ENCODE results near the gene CCDC32.

GRCh38 chr15:40598126-40598525 lies 33.3 kb upstream of the CCDC32 start:
- TF ChIP-seq YY1 (IDR thresholded peaks at IDR 0.05; ENCODE audit: insufficient read depth, insufficient replicate concordance, low read depth, low read length) (no peak), ZNF12 (CRISPR knock-in tag; IDR thresholded peaks at IDR 0.05) (no peak), CHCHD3 (CRISPR knock-in tag; IDR thresholded peaks at IDR 0.05) (no peak), ZNF780A (CRISPR knock-in tag; IDR thresholded peaks at IDR 0.05) (no peak), HDAC6 (IDR thresholded peaks at IDR 0.05; ENCODE audit: low read depth, low read length) (no peak), ZBTB3 (CRISPR knock-in tag; IDR thresholded peaks at IDR 0.05; ENCODE audit: borderline replicate concordance, low read depth) (no peak), ATF1 (CRISPR knock-in tag; IDR thresholded peaks at IDR 0.05) (no peak), ZNF709 (CRISPR knock-in tag; IDR thresholded peaks at IDR 0.05) (no peak), CTCF (CRISPR knock-in tag; IDR thresholded peaks at IDR 0.05) (no peak), IKZF1 (IDR thresholded peaks at IDR 0.05) (no peak), KDM2A (CRISPR knock-in tag; IDR thresholded peaks at IDR 0.05; ENCODE audit: borderline replicate concordance, low read depth) (no peak), MEF2D (CRISPR knock-in tag; IDR thresholded peaks at IDR 0.05) (no peak), ZBTB37 (CRISPR knock-in tag; IDR thresholded peaks at IDR 0.05) (no peak)
